Measurements from ENCODE around the gene DEK.

GRCh38 chr6:18253635-18254034 lies 10.7 kb downstream of the DEK start:
- no peak for TF ChIP-seq MAX (IDR thresholded peaks at IDR 0.05)
- no peak for TF ChIP-seq TCF12 (IDR thresholded peaks at IDR 0.05)
- no peak for TF ChIP-seq TCF12 (CRISPR knock-in tag; IDR thresholded peaks at IDR 0.05)
- TF ChIP-seq ZNF10 (CRISPR knock-in tag; IDR thresholded peaks at IDR 0.05; ENCODE audit: borderline replicate concordance, low read depth) = no peak
- TF ChIP-seq NCOR1 (IDR thresholded peaks at IDR 0.05; ENCODE audit: borderline replicate concordance, low read length) = no peak
- TF ChIP-seq ZNF335 (CRISPR knock-in tag; IDR thresholded peaks at IDR 0.05) = no peak
- no peak for TF ChIP-seq HNRNPL (IDR thresholded peaks at IDR 0.05; ENCODE audit: low read depth, low read length)
- no peak for TF ChIP-seq CTCF (CRISPR knock-in tag; IDR thresholded peaks at IDR 0.05)
- TF ChIP-seq CHD2 (IDR thresholded peaks at IDR 0.05; ENCODE audit: low read depth, low read length) = no peak
- no peak for TF ChIP-seq ZNF710 (CRISPR knock-in tag; IDR thresholded peaks at IDR 0.05; ENCODE audit: borderline replicate concordance)
